ENCODE measurements around the gene MPIG6B.

GRCh38 chr6:31775633-31776484, 52.7 kb downstream of the MPIG6B start:
- TF ChIP-seq EZH2phosphoT487 (IDR thresholded peaks at IDR 0.05; ENCODE audit: insufficient read depth, low read depth) (no peak), EZH2 (IDR thresholded peaks at IDR 0.05; ENCODE audit: insufficient read depth, poor library complexity, severe bottlenecking) (no peak)

All from GM23248 (cell line).